ENCODE results near the gene MSRB2.
"Not testable (repeated sequence)": the region's sequence is repeated elsewhere in the genome, so short reads cannot be mapped to it uniquely, and the experiment has no call there.

The MSRB2 gene

DNA sequence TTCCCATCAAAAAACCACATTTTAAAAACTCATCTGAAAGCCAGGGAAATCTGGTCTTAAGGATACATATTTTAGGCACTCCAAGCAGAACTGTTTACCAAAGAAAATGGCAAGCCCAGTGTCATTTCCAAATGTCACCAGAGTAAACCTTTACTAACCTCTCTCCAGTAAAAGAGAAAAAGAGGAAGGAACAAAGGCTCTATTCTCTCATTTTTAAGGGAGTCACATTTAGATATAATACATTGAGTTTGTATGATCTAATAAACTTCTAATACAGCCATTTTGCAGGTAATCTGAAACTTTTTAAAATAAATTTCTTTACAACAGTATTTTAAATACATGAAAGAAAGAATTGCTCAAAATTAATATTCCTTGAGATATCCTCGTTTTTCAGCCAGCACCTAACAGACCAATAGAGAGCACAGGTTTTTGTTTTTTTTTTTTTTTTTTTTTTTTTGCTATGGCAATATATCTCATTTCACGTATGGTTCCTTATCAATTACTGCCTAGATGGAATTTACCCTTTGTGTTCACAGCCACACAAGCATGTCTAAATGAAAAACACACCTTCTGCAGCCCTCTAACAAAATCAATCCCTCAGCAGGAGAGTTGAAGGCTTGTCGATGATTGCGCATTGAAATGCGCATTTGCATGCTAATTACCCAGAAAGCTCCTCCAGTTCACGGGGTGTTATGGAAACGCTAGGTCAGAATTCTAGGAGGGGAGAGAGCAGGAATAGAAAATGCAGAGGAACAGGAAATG lies 39.8 kb upstream of the MSRB2 start:
- TF ChIP-seq, protein P1, sequence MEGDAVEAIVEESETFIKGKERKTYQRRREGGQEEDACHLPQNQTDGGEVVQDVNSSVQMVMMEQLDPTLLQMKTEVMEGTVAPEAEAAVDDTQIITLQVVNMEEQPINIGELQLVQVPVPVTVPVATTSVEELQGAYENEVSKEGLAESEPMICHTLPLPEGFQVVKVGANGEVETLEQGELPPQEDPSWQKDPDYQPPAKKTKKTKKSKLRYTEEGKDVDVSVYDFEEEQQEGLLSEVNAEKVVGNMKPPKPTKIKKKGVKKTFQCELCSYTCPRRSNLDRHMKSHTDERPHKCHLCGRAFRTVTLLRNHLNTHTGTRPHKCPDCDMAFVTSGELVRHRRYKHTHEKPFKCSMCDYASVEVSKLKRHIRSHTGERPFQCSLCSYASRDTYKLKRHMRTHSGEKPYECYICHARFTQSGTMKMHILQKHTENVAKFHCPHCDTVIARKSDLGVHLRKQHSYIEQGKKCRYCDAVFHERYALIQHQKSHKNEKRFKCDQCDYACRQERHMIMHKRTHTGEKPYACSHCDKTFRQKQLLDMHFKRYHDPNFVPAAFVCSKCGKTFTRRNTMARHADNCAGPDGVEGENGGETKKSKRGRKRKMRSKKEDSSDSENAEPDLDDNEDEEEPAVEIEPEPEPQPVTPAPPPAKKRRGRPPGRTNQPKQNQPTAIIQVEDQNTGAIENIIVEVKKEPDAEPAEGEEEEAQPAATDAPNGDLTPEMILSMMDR (IDR thresholded peaks at IDR 0.05; ENCODE audit: low read depth, low read length): no peak
- no peak overlapping the region for H3K4me3 ChIP-seq (ENCODE audit: low read depth, low read length)

- H3K4me3 ChIP-seq (ENCODE audit: low read depth, low read length): no peak overlapping the region
- TF ChIP-seq, protein P1 (IDR thresholded peaks at IDR 0.05; ENCODE audit: low read depth, low read length): no peak
These were observed 39.2 kb upstream of the MSRB2 start for GRCh38 chr10:23056186-23056579.

- no peak overlapping the region for H3K4me3 ChIP-seq (ENCODE audit: low read depth, low read length)
- TF ChIP-seq, protein P1 (IDR thresholded peaks at IDR 0.05; ENCODE audit: low read depth, low read length): no peak
These were observed 37.0 kb upstream of the MSRB2 start for GRCh38 chr10:23058366-23058765.

GRCh38 chr10:23060918-23061317 lies 34.5 kb upstream of the MSRB2 start:
- TF ChIP-seq, protein P1 (IDR thresholded peaks at IDR 0.05; ENCODE audit: low read depth, low read length): no peak
- H3K4me3 ChIP-seq (ENCODE audit: low read depth, low read length): no peak overlapping the region

DNA sequence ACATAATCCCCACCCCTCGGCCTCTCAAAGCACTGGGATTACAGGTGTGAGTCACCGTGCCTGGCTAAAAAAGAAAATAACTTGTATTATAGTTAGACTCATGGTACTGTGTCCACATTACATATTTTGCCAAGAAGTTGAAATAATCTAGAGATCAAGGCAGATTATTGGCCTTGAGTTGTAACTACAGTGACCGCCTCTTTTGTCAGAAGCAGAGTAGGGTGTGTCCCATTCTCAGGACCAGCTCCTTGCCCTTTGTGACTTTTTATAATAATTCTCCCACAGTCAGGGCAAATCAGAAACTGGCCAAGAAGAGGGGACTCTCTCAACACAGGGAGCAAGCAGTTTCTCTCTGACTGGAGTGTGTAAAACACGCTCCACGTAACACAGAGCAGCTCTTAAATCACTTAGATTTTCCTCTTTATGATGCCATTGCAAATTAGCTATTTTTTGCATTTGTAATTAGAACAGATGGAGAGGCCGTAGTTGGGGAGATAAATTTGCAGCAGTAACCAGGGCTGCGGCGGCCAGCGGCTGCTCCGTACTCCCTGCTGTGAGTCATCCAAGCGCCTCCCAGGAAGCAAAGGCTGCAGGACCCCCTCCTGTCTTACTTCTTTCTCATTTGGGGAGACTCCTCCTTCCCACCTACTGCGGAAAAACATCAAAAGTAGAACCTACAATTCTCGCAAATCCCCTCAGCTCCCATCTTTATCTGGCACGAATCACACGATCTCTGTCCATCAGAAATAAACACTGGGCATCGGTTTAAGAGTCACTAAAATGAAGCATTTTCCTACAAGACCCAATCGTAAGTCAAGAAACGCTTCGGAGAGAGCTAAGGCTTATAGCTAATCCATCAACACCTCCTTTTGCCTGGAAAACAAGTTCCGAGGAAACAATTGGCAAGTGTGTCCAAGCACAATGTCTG lies 32.1 kb upstream of the MSRB2 start:
- H3K4me3 ChIP-seq (ENCODE audit: low read depth, low read length): no peak overlapping the region
- TF ChIP-seq, protein P1 (IDR thresholded peaks at IDR 0.05; ENCODE audit: low read depth, low read length): no peak

DNA sequence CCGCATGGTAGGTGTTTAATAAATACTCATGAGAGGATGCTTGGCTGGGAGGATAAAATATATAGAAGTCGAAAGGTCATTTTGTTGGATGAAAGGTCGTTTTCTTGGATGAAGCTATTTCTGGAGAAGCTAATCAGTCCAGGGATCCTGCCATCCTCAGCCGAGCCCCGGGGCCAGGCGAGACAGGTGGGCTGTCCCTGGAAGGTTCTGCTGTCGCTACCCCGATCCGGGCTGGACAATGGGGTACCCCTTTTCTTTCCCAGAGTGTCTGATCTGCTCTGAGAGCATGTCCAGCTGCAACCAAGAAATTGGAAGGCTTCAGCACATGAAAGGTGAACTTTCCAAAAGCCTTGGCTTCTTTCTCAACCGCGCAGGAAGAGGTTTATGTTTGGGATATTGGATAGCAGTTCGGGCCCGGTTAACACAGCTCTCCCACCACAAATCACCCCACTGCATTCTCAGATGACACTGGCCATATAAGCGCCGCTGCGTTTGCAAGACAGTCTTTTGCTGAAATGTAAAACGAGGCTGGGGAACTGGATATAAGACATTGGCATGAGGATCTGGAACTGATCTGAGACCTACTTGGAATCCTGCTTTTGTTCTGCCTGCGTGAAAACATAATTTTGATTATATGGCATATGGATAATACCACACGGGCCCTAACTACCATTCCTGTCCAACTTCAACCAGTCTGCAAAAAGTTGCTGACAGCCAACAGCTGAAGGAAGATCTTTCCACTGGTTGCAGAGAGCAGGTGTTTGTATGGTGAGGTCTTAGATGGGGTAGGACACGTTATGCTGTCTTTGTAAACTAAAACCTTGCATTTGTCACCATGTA lies 31.2 kb upstream of the MSRB2 start:
- TF ChIP-seq, protein P1 (IDR thresholded peaks at IDR 0.05; ENCODE audit: low read depth, low read length): no peak
- H3K4me3 ChIP-seq (ENCODE audit: low read depth, low read length): no peak overlapping the region

DNA sequence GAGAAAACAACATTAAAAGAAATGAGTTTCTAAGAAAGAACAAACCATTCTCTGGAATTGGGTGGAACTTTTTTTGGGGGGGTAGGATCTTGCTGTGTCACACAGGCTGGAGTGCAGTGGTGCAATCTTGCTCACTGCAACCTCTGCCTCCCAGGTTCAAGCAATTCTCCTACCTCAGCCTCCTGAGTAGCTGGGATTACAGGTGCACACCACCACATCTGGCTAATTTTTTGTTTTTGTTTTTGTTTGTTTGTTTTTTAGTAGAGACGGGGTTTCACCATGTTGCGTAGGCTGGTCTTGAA lies 30.6 kb upstream of the MSRB2 start:
- not testable (repeated sequence) for H3K4me3 ChIP-seq (ENCODE audit: low read depth, low read length)

Measured in WI38 (cell line).